Duodenal mucosa (tissue), 2 donors: ENCODE measurements around the gene HSD11B2.

ENCODE experiments used
- H3K27ac ChIP-seq: one replicate; pipeline ENCODE4 v1.7.0; 2013; ENCODE audit warnings: low read depth, low read length
- H3K27me3 ChIP-seq, 2 donors: one replicate each; pipeline ENCODE4 v1.7.0; 2013; ENCODE audit warnings: low read length in 2 of 2, control low read depth in 1 of 2; ENCODE audit not compliant: insufficient read depth in 2 of 2, control insufficient read depth in 1 of 2
- H3K36me3 ChIP-seq, 2 donors: one replicate each; pipeline ENCODE4 v1.7.0; 2013; ENCODE audit warnings: low read length in 2 of 2, control low read depth in 1 of 2; ENCODE audit not compliant: insufficient read depth in 2 of 2, control insufficient read depth in 1 of 2
- H3K4me1 ChIP-seq, 2 donors: one replicate each; pipeline ENCODE4 v1.7.0; 2013; ENCODE audit warnings: low read length in 2 of 2, control low read depth in 1 of 2; ENCODE audit not compliant: insufficient read depth in 2 of 2, control insufficient read depth in 1 of 2
- H3K4me3 ChIP-seq, 2 donors: one replicate each; pipeline ENCODE4 v1.7.0; 2013; ENCODE audit warnings: low read length in 2 of 2, low read depth in 1 of 2
- H3K9ac ChIP-seq, 2 donors: one replicate each; pipeline ENCODE4 v1.7.0; 2013; ENCODE audit warnings: low read length in 2 of 2, low read depth in 1 of 2
- H3K9me3 ChIP-seq, 2 donors: one replicate each; pipeline ENCODE4 v1.7.0; 2013; ENCODE audit warnings: low read length in 2 of 2, control low read depth in 1 of 2; ENCODE audit not compliant: control insufficient read depth in 1 of 2

HSD11B2 gene

DNA sequence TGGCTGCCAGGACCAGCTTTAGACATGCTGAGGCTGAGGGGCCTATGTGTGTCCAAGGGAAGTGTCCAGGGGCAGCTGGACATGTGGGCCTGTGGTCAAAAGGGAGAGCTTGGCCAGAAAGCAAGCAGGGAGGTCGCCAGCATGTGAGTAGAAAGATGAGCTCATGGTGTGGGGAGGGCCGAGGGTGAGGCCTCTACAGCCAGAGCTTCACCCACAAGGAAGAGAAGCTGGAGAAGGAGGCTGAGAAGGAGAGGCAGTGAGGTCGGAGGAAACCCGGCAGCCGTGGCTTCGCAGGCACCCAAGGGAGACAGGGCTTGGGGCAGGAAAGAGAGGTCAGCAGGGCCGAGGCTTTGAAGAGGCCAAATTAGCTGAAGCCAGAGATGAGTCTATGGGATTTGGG lies 4.0 kb upstream of the HSD11B2 start:
- Histone ChIP-seq H3K27me3 (peaks cover 8 to 14% of the 10 kb centered on the region in 2 donors), H3K4me3 (no peak overlapping the region), H3K36me3 (no peaks in the 10 kb centered on the region), H3K9me3 (no peaks in the 10 kb centered on the region), H3K9ac (no peak overlapping the region), H3K27ac (no peak overlapping the region), H3K4me1 (peaks cover 19 to 27% of the 10 kb centered on the region in 2 donors)

DNA sequence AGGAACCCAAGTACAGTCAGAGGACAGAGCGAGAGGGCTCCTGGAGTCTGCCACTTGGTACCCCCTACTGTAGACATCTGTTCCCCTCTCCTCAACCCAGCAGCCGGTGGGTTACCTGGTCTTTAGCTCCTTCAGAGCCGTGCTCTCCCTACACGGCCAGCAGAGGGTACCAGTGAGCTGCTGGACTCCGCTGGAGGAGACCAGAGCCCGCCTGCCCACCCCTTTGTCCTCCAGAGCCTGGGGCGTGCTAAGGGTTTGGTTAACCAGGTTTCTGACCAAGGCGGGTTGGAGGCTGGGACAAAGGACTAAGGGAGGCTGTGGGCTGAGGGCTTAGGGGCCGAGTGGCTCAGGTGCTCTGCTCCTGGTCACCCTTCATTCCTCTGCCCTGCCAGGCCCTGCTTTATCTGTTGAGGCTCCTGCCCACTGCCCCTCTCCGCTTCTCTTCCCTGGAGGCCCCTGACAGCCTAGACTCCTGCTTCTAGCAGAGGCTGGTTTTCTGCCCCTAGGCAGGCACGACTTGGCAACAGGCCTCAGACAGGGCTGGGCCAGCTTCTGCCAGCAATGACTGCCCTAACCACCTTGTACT lies 2.7 kb upstream of the HSD11B2 start:
- H3K4me1 ChIP-seq = peaks cover 26 to 30% of the 10 kb centered on the region in 2 donors
- no peaks in the 10 kb centered on the region for H3K36me3 ChIP-seq
- peak overlapping the region; percentile 56 to 98 for H3K9ac ChIP-seq
- H3K27ac ChIP-seq = peak overlapping the region; percentile 97
- H3K9me3 ChIP-seq = no peaks in the 10 kb centered on the region
- peaks cover 8 to 14% of the 10 kb centered on the region in 2 donors for H3K27me3 ChIP-seq
- H3K4me3 ChIP-seq = no peak overlapping the region

- Histone ChIP-seq H3K9me3 (no peaks in the 10 kb centered on the region), H3K4me1 (peaks cover 30% of the 10 kb centered on the region in 2 donors), H3K27me3 (peaks cover 7 to 14% of the 10 kb centered on the region in 2 donors), H3K36me3 (no peaks in the 10 kb centered on the region), H3K9ac (peak overlapping the region; percentile 94 to 98), H3K27ac (peak overlapping the region; percentile 97), H3K4me3 (peak overlapping the region; percentile 75)
Measured at GRCh38 chr16:67429053-67429798, 1.7 kb upstream of the HSD11B2 start.

DNA sequence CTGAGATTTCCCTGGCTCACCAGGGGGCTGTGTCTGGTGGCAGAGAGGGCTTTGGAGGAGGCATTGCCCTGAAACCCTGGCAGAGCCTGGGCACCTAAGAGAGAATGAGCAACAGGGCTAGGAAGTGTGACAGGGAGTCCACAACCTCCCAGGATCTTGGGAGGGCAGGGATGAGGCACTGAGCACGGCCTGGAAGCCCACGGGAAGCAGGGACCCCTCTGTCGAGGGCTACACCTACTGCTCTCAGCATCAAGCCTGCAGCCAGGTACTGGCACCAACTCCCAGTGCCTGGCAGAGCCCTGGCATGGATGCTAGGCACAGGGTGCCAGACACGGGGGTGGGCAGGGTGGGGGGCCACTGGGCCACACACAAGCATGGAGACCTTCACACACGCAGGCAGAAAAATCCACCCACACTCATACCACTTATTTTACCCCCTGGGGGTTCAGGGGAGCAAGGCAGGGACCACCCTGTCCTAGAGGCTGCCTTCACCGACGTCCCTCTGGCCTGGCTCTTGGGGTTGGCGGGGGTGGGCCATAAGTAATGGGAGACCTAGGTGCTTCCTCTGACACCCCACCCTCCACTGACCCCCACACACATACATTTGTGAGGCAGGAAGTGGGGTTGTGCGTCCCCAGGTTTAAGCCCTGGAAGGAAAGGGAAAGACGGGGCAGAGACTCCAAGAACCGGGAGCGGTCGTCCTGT lies 970 bp upstream of the HSD11B2 start:
- Histone ChIP-seq H3K4me3 (peak overlapping the region; percentile 75), H3K4me1 (peaks cover 30% of the 10 kb centered on the region in 2 donors), H3K27ac (peak overlapping the region; percentile 97), H3K36me3 (no peaks in the 10 kb centered on the region), H3K27me3 (peaks cover 0 to 9% of the 10 kb centered on the region in 2 donors), H3K9me3 (no peaks in the 10 kb centered on the region), H3K9ac (peak overlapping the region; percentile 94 to 98)

DNA sequence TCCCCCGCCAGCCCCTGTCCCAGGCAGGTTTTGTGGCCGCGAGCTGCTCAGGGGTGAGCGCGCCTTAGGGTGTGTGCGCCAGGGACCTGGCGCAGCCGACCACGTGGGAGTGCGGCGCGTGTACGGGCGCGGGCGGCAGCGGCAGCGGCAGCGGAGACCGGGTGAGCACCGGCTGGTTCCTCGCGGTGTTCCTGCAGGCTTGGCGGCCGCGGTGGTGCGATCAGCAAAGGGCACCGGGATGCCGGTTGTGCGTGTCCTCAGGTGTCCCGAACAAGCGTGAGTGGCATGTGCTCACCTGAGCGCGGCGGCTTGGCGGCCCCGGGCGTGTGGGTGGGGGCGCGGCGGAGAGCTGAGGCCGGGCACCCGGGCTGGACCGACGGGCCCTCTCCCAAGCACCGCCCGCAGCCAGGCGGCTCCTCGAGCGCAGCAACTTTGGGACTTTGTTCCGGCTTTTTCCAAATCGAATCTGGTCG lies 381 bp upstream of the HSD11B2 start:
- no peaks in the 10 kb centered on the region for H3K9me3 ChIP-seq
- peak overlapping the region; percentile 94 to 98 for H3K9ac ChIP-seq
- H3K36me3 ChIP-seq = peaks cover 0 to 4% of the 10 kb centered on the region in 2 donors
- H3K27ac ChIP-seq = peak overlapping the region; percentile 97
- H3K27me3 ChIP-seq = peaks cover 0 to 3% of the 10 kb centered on the region in 2 donors
- peak overlapping the region; percentile 75 for H3K4me3 ChIP-seq
- peaks cover 30 to 35% of the 10 kb centered on the region in 2 donors for H3K4me1 ChIP-seq

- no peaks in the 10 kb centered on the region for H3K9me3 ChIP-seq
- H3K27me3 ChIP-seq = no peaks in the 10 kb centered on the region
- H3K27ac ChIP-seq = peak overlapping the region; percentile 82
- peak overlapping the region; percentile 77 to 82 for H3K4me3 ChIP-seq
- H3K36me3 ChIP-seq = peaks cover 9 to 14% of the 10 kb centered on the region in 2 donors
- H3K9ac ChIP-seq = peak overlapping the region; percentile 93 to 94
- H3K4me1 ChIP-seq = peaks cover 30 to 38% of the 10 kb centered on the region in 2 donors
Measured at GRCh38 chr16:67431775-67432505, 1.0 kb downstream of the HSD11B2 start.

- peaks cover 30 to 38% of the 10 kb centered on the region in 2 donors for H3K4me1 ChIP-seq
- H3K27ac ChIP-seq = peak overlapping the region; percentile 82
- H3K9ac ChIP-seq = peak overlapping the region; percentile 79 to 93
- H3K36me3 ChIP-seq = peaks cover 9 to 20% of the 10 kb centered on the region in 2 donors
- peak overlapping the region; percentile 77 to 82 for H3K4me3 ChIP-seq
- H3K27me3 ChIP-seq = no peaks in the 10 kb centered on the region
- H3K9me3 ChIP-seq = no peaks in the 10 kb centered on the region
Measured at GRCh38 chr16:67432506-67432890, 1.6 kb downstream of the HSD11B2 start.

DNA sequence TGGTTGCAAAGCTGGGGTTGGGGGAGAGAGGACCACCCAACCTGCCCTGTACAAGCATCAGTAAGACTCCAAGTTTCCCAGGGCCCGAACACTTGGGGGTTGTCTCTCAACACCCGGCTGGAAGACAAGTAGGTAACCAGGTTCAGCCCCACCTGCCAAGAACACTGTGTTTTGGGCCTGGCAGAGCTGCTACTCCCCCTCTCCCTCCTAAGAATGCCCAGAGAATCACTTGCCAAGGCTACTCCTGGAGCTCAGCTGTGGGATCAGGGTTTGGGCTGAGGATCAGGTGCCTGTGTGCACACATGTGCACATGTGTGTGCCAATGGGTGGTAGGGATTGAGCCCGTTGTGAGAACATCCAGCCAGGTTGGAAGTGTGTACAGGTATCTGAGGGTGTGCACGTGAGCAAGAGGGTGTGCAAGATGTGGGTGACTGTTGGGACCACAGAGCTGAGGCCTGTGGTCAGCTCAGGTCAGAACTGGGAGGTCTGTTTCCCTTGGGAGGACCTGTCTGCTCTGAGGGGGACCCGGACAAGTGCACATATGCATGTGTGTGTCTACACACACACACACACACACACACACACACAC lies 2.3 kb downstream of the HSD11B2 start:
- Histone ChIP-seq H3K36me3 (peaks cover 16 to 27% of the 10 kb centered on the region in 2 donors), H3K9me3 (no peaks in the 10 kb centered on the region), H3K27me3 (no peaks in the 10 kb centered on the region), H3K27ac (peak overlapping the region; percentile 15), H3K4me3 (peak overlapping the region; percentile 77 to 82), H3K9ac (peak overlapping the region; percentile 79 to 93), H3K4me1 (peaks cover 24 to 37% of the 10 kb centered on the region in 2 donors)

DNA sequence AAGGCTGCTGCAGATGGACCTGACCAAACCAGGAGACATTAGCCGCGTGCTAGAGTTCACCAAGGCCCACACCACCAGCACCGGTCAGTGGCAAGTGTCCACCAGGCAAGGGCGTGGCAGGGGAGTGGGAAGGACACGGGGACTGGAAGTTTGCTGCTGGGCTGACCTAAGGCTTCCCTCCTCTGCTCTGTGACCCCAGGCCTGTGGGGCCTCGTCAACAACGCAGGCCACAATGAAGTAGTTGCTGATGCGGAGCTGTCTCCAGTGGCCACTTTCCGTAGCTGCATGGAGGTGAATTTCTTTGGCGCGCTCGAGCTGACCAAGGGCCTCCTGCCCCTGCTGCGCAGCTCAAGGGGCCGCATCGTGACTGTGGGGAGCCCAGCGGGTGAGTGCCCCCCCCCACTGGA lies 4.8 kb downstream of the HSD11B2 start:
- peaks cover 18 to 21% of the 10 kb centered on the region in 2 donors for H3K4me1 ChIP-seq
- H3K36me3 ChIP-seq = peaks cover 30 to 41% of the 10 kb centered on the region in 2 donors
- H3K9ac ChIP-seq = no peak overlapping the region
- no peaks in the 10 kb centered on the region for H3K27me3 ChIP-seq
- H3K9me3 ChIP-seq = no peaks in the 10 kb centered on the region
- no peak overlapping the region for H3K4me3 ChIP-seq
- H3K27ac ChIP-seq = no peak overlapping the region
